ENCODE results near the gene JPH2. TPM values are rescaled to one million over a fixed set of nuclear protein-coding genes. Genes with fewer than 3 reads are reported as not detected.

JPH2 gene
- polyA plus RNA-seq, 2 donors: 4.2 to 4.9 TPM

GRCh38 chr20:44170816-44171410 is 16.1 kb downstream of the JPH2 start:
- no peaks in the 10 kb centered on the region for H3K9me3 ChIP-seq (ENCODE audit: control insufficient read depth in 2 of 2, insufficient read depth in 1 of 2, low read depth in 1 of 2, low read length in 1 of 2)
- WGBS, 2 donors: 54 to 60% methylated on average over 7 of the region's 7 CpGs
- no peaks in the 10 kb centered on the region for H3K27me3 ChIP-seq (ENCODE audit: control insufficient read depth in 1 of 2, insufficient read depth in 2 of 2, low read length in 2 of 2)
- no peak overlapping the region for H3K4me3 ChIP-seq (ENCODE audit: low read depth in 1 of 2, low read length in 2 of 2)
- H3K4me1 ChIP-seq (ENCODE audit: control insufficient read depth in 2 of 2, insufficient read depth in 2 of 2, low read length in 1 of 2): no peaks in the 10 kb centered on the region
- peak overlapping the region; percentile 21 to 50 for H3K27ac ChIP-seq (ENCODE audit: low read depth in 2 of 2, low read length in 1 of 2)
- H3K36me3 ChIP-seq (ENCODE audit: control insufficient read depth in 2 of 2, insufficient read depth in 2 of 2, low read length in 1 of 2): no peaks in the 10 kb centered on the region

GRCh38 chr20:44167736-44168135 is 19.3 kb downstream of the JPH2 start:
- H3K36me3 ChIP-seq (ENCODE audit: control insufficient read depth in 2 of 2, insufficient read depth in 2 of 2, low read length in 1 of 2): no peaks in the 10 kb centered on the region
- no peaks in the 10 kb centered on the region for H3K9me3 ChIP-seq (ENCODE audit: control insufficient read depth in 2 of 2, insufficient read depth in 1 of 2, low read depth in 1 of 2, low read length in 1 of 2)
- no peaks in the 10 kb centered on the region for H3K4me1 ChIP-seq (ENCODE audit: control insufficient read depth in 2 of 2, insufficient read depth in 2 of 2, low read length in 1 of 2)
- 79 to 85% methylated on average over 3 of the region's 3 CpGs for WGBS, 2 donors
- no peaks in the 10 kb centered on the region for H3K27me3 ChIP-seq (ENCODE audit: control insufficient read depth in 1 of 2, insufficient read depth in 2 of 2, low read length in 2 of 2)
- peak overlapping the region in 1 of 2 donors; percentile 37 for H3K27ac ChIP-seq (ENCODE audit: low read depth in 2 of 2, low read length in 1 of 2)
- H3K4me3 ChIP-seq (ENCODE audit: low read depth in 1 of 2, low read length in 2 of 2): no peak overlapping the region

DNA sequence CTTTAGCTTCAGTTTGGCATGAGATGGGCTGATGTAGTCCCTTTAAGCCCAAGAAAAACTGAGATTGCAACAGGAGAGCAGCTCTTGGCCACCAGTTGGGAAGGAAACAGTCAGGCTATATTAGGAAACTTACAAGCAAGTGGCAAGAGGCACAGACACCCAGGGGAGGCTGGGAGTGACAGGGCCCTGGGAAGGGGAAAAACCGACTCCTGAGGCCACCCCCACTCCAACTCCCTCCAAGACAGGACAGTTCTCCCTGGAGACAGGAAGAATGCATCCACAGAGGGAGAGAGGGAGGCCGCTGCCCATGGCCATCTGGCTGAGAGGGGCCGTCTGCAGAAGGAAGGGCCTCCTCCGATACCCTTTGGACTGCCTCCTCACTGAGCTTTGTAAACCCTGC is 20.5 kb downstream of the JPH2 start:
- WGBS, 2 donors: 41 to 43% methylated on average over 4 of the region's 4 CpGs
- H3K4me1 ChIP-seq (ENCODE audit: control insufficient read depth in 2 of 2, insufficient read depth in 2 of 2, low read length in 1 of 2): no peaks in the 10 kb centered on the region
- H3K27me3 ChIP-seq (ENCODE audit: control insufficient read depth in 1 of 2, insufficient read depth in 2 of 2, low read length in 2 of 2): no peaks in the 10 kb centered on the region
- H3K9me3 ChIP-seq (ENCODE audit: control insufficient read depth in 2 of 2, insufficient read depth in 1 of 2, low read depth in 1 of 2, low read length in 1 of 2): no peaks in the 10 kb centered on the region
- no peaks in the 10 kb centered on the region for H3K36me3 ChIP-seq (ENCODE audit: control insufficient read depth in 2 of 2, insufficient read depth in 2 of 2, low read length in 1 of 2)
- no peak overlapping the region for H3K4me3 ChIP-seq (ENCODE audit: low read depth in 1 of 2, low read length in 2 of 2)
- peak overlapping the region; percentile 42 to 75 for H3K27ac ChIP-seq (ENCODE audit: low read depth in 2 of 2, low read length in 1 of 2)

DNA sequence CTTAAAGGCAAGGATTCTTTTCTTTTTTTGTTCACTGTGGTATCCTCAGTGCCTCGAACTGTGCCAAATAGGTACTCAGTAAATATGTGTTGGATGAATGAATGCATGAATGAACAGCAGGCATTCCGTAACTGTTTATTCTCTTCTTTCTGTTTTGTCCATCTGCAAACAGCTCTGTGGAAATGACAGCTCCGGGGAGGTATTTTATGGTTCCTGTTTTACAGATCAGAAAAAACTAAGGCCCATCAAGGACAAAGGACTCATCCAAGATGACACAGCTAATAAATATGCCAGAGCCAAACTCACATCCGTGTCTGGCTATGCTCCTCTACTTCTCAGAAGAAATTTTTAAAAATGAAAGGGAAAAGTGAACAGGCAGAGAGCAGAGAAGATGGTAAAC is 21.0 kb downstream of the JPH2 start:
- Histone ChIP-seq H3K4me3 (ENCODE audit: low read depth in 1 of 2, low read length in 2 of 2) (no peak overlapping the region), H3K4me1 (ENCODE audit: control insufficient read depth in 2 of 2, insufficient read depth in 2 of 2, low read length in 1 of 2) (no peaks in the 10 kb centered on the region), H3K9me3 (ENCODE audit: control insufficient read depth in 2 of 2, insufficient read depth in 1 of 2, low read depth in 1 of 2, low read length in 1 of 2) (no peaks in the 10 kb centered on the region), H3K36me3 (ENCODE audit: control insufficient read depth in 2 of 2, insufficient read depth in 2 of 2, low read length in 1 of 2) (no peaks in the 10 kb centered on the region), H3K27ac (ENCODE audit: low read depth in 2 of 2, low read length in 1 of 2) (peak overlapping the region in 1 of 2 donors; percentile 42), H3K27me3 (ENCODE audit: control insufficient read depth in 1 of 2, insufficient read depth in 2 of 2, low read length in 2 of 2) (no peaks in the 10 kb centered on the region)
- WGBS, 2 donors: 34 to 35% methylated on average over 4 of the region's 4 CpGs

- Histone ChIP-seq H3K9me3 (ENCODE audit: control insufficient read depth in 2 of 2, insufficient read depth in 1 of 2, low read depth in 1 of 2, low read length in 1 of 2) (peaks cover 2 to 8% of the 10 kb centered on the region in 2 donors), H3K27me3 (ENCODE audit: control insufficient read depth in 1 of 2, insufficient read depth in 2 of 2, low read length in 2 of 2) (no peaks in the 10 kb centered on the region), H3K36me3 (ENCODE audit: control insufficient read depth in 2 of 2, insufficient read depth in 2 of 2, low read length in 1 of 2) (no peaks in the 10 kb centered on the region), H3K4me3 (ENCODE audit: low read depth in 1 of 2, low read length in 2 of 2) (no peak overlapping the region), H3K4me1 (ENCODE audit: control insufficient read depth in 2 of 2, insufficient read depth in 2 of 2, low read length in 1 of 2) (peaks cover 0 to 4% of the 10 kb centered on the region in 2 donors), H3K27ac (ENCODE audit: low read depth in 2 of 2, low read length in 1 of 2) (no peak overlapping the region)
- 59 to 62% methylated on average over 45 to 56 of the region's 56 CpGs for WGBS, 2 donors
Measured at GRCh38 chr20:44160133-44160532, 26.9 kb downstream of the JPH2 start.

GRCh38 chr20:44159711-44160110 is 27.3 kb downstream of the JPH2 start:
- Histone ChIP-seq H3K4me3 (ENCODE audit: low read depth in 1 of 2, low read length in 2 of 2) (no peak overlapping the region), H3K4me1 (ENCODE audit: control insufficient read depth in 2 of 2, insufficient read depth in 2 of 2, low read length in 1 of 2) (peaks cover 0 to 4% of the 10 kb centered on the region in 2 donors), H3K27ac (ENCODE audit: low read depth in 2 of 2, low read length in 1 of 2) (no peak overlapping the region), H3K36me3 (ENCODE audit: control insufficient read depth in 2 of 2, insufficient read depth in 2 of 2, low read length in 1 of 2) (no peaks in the 10 kb centered on the region), H3K9me3 (ENCODE audit: control insufficient read depth in 2 of 2, insufficient read depth in 1 of 2, low read depth in 1 of 2, low read length in 1 of 2) (peaks cover 2 to 8% of the 10 kb centered on the region in 2 donors), H3K27me3 (ENCODE audit: control insufficient read depth in 1 of 2, insufficient read depth in 2 of 2, low read length in 2 of 2) (no peaks in the 10 kb centered on the region)
- 76 to 77% methylated on average over 50 of the region's 50 CpGs for WGBS, 2 donors

GRCh38 chr20:44159125-44159524 is 27.9 kb downstream of the JPH2 start:
- Histone ChIP-seq H3K9me3 (ENCODE audit: control insufficient read depth in 2 of 2, insufficient read depth in 1 of 2, low read depth in 1 of 2, low read length in 1 of 2) (peaks cover 2 to 8% of the 10 kb centered on the region in 2 donors), H3K4me3 (ENCODE audit: low read depth in 1 of 2, low read length in 2 of 2) (no peak overlapping the region), H3K27ac (ENCODE audit: low read depth in 2 of 2, low read length in 1 of 2) (no peak overlapping the region), H3K36me3 (ENCODE audit: control insufficient read depth in 2 of 2, insufficient read depth in 2 of 2, low read length in 1 of 2) (no peaks in the 10 kb centered on the region), H3K4me1 (ENCODE audit: control insufficient read depth in 2 of 2, insufficient read depth in 2 of 2, low read length in 1 of 2) (peaks cover 0 to 4% of the 10 kb centered on the region in 2 donors), H3K27me3 (ENCODE audit: control insufficient read depth in 1 of 2, insufficient read depth in 2 of 2, low read length in 2 of 2) (no peaks in the 10 kb centered on the region)
- 78 to 93% methylated on average over 2 of the region's 2 CpGs for WGBS, 2 donors

DNA sequence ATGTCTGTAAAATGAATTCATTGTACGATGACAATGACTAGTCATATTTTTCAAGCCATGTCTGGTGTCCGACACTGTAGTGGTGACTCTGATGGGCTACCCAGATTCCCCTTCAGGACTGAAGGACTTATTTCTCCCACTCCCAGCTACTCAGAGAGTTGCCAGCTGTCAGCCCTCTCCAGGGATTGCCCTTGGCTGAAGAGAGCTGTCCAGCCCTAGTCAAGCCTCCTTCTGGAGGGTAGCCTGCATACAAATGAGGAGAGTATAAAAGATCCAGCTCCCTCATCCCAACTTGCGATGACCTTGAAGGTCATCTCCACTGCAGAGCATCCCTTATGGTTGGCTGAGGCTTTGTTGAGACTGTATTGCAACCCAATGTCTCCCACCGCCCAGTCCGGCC is 29.9 kb downstream of the JPH2 start:
- Histone ChIP-seq H3K9me3 (ENCODE audit: control insufficient read depth in 2 of 2, insufficient read depth in 1 of 2, low read depth in 1 of 2, low read length in 1 of 2) (peaks cover 2 to 8% of the 10 kb centered on the region in 2 donors), H3K4me1 (ENCODE audit: control insufficient read depth in 2 of 2, insufficient read depth in 2 of 2, low read length in 1 of 2) (peaks cover 0 to 4% of the 10 kb centered on the region in 2 donors), H3K4me3 (ENCODE audit: low read depth in 1 of 2, low read length in 2 of 2) (no peak overlapping the region), H3K27me3 (ENCODE audit: control insufficient read depth in 1 of 2, insufficient read depth in 2 of 2, low read length in 2 of 2) (no peaks in the 10 kb centered on the region), H3K36me3 (ENCODE audit: control insufficient read depth in 2 of 2, insufficient read depth in 2 of 2, low read length in 1 of 2) (no peaks in the 10 kb centered on the region), H3K27ac (ENCODE audit: low read depth in 2 of 2, low read length in 1 of 2) (peak overlapping the region in 1 of 2 donors; percentile 24)
- 87 to 92% methylated on average over 5 of the region's 5 CpGs for WGBS, 2 donors

GRCh38 chr20:44154521-44155001 is 32.4 kb downstream of the JPH2 start:
- no peaks in the 10 kb centered on the region for H3K27me3 ChIP-seq (ENCODE audit: control insufficient read depth in 1 of 2, insufficient read depth in 2 of 2, low read length in 2 of 2)
- peaks cover 2 to 3% of the 10 kb centered on the region in 2 donors for H3K4me1 ChIP-seq (ENCODE audit: control insufficient read depth in 2 of 2, insufficient read depth in 2 of 2, low read length in 1 of 2)
- WGBS, 2 donors: 30 to 50% methylated on average over 7 of the region's 7 CpGs
- H3K4me3 ChIP-seq (ENCODE audit: low read depth in 1 of 2, low read length in 2 of 2): no peak overlapping the region
- peaks cover 0 to 1% of the 10 kb centered on the region in 2 donors for H3K9me3 ChIP-seq (ENCODE audit: control insufficient read depth in 2 of 2, insufficient read depth in 1 of 2, low read depth in 1 of 2, low read length in 1 of 2)
- H3K36me3 ChIP-seq (ENCODE audit: control insufficient read depth in 2 of 2, insufficient read depth in 2 of 2, low read length in 1 of 2): no peaks in the 10 kb centered on the region
- H3K27ac ChIP-seq (ENCODE audit: low read depth in 2 of 2, low read length in 1 of 2): peak overlapping the region; percentile 22 to 84

DNA sequence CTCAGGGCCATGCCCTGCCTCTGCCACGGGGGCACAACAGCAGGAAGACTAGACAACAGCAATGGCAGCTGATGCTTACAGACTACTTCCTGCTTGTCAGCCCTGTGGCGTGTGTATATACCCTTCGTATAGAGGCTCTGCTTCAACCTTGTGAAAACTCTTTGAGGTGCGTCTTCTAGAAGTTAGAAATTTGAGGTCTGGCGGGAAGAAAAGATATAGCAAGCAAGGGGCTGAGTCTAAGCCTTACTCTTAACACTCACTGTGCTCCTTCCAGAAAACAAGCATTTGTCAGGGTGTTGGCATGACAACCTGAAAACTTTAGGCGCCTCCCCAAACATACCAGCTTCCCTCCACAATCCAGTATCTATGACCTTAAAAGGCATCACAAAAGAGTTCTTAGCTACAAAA is 33.3 kb downstream of the JPH2 start:
- peak overlapping the region; percentile 56 to 80 for H3K27ac ChIP-seq (ENCODE audit: low read depth in 2 of 2, low read length in 1 of 2)
- WGBS, 2 donors: 38 to 50% methylated on average over 6 of the region's 6 CpGs
- no peak overlapping the region for H3K4me3 ChIP-seq (ENCODE audit: low read depth in 1 of 2, low read length in 2 of 2)
- no peaks in the 10 kb centered on the region for H3K9me3 ChIP-seq (ENCODE audit: control insufficient read depth in 2 of 2, insufficient read depth in 1 of 2, low read depth in 1 of 2, low read length in 1 of 2)
- no peaks in the 10 kb centered on the region for H3K27me3 ChIP-seq (ENCODE audit: control insufficient read depth in 1 of 2, insufficient read depth in 2 of 2, low read length in 2 of 2)
- H3K4me1 ChIP-seq (ENCODE audit: control insufficient read depth in 2 of 2, insufficient read depth in 2 of 2, low read length in 1 of 2): peaks cover 2 to 3% of the 10 kb centered on the region in 2 donors
- H3K36me3 ChIP-seq (ENCODE audit: control insufficient read depth in 2 of 2, insufficient read depth in 2 of 2, low read length in 1 of 2): no peaks in the 10 kb centered on the region

All from esophagus (tissue), 2 donors.